ENCODE measurements around the gene TNFRSF19.

DNA sequence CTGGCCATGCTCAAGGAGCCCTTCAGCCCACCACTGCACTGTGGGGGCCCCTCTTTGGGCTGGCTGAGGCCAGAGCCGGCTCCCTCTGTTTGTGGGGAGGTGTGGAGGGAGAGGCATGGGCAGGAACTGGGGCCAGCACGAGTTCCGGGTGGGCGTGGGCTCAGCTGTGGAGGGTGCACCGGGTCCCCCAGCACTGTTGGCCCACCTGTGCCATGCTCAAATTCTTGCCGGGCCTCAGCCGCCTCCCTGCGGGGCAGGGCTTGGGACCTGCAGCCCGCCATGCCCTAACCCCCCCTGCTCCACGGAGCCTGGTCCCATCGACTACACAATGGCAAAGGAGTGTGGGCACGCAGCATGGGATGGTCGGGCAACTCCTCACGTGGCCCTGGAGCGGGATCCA is 38.8 kb upstream of the TNFRSF19 start:
- TF ChIP-seq POLR2AphosphoS5 (IDR thresholded peaks at IDR 0.05; ENCODE audit: borderline replicate concordance, low read depth, low read length) (no peak), EZH2 (IDR thresholded peaks at IDR 0.05) (no peak)
